SK-N-SH treated with all-trans-retinoic acid at 6 μM for 48 hours (cell line): Measurements from ENCODE around the gene IGF1R.

Experiments used
- ATAC-seq: fragments of 200-7000 bp; cut with Tn5 transposase; 3 replicates; pipeline ENCODE4 v1.9.1; 2020; ENCODE audit warnings: mild to moderate bottlenecking, moderate library complexity
- BACH2 ChIP-seq: fragments of 250-450 bp; sonication (Bioruptor Pico); IDR thresholded peaks from 2 replicates; pipeline ENCODE4 v1.9.0; 2021; ENCODE audit warnings: mild to moderate bottlenecking, borderline replicate concordance
- CSDC2 ChIP-seq: fragments of 250-450 bp; sonication (Bioruptor Pico); IDR thresholded peaks from 2 replicates; pipeline ENCODE4 v1.5.0; 2020; ENCODE audit warnings: mild to moderate bottlenecking, moderate library complexity
- ESRRG ChIP-seq: fragments of 250-450 bp; sonication (Bioruptor Pico); IDR thresholded peaks from 2 replicates; pipeline ENCODE4 v1.6.1; 2021; ENCODE audit warnings: mild to moderate bottlenecking
- GLIS3 ChIP-seq: fragments of 250-450 bp; sonication (Bioruptor Pico); IDR thresholded peaks from 2 replicates; pipeline ENCODE4 v1.5.0; 2020; ENCODE audit warnings: mild to moderate bottlenecking, moderate library complexity
- OSR1 ChIP-seq: fragments of 250-450 bp; sonication (Bioruptor Pico); IDR thresholded peaks from 2 replicates; pipeline ENCODE4 v1.8.0; 2022; ENCODE audit warnings: moderate library complexity, mild to moderate bottlenecking, inconsistent platforms
- PPARA ChIP-seq: fragments of 250-450 bp; sonication (Bioruptor Pico); IDR thresholded peaks from 2 replicates; pipeline ENCODE4 v1.5.0; 2020; ENCODE audit warnings: mild to moderate bottlenecking, borderline replicate concordance
- RARB ChIP-seq: fragments of 250-450 bp; sonication (Bioruptor Pico); IDR thresholded peaks from 2 replicates; pipeline ENCODE4 v1.8.0; 2021; ENCODE audit warnings: mild to moderate bottlenecking, moderate library complexity
- SNAI2 ChIP-seq: fragments of 250-450 bp; sonication (Bioruptor Pico); IDR thresholded peaks from 2 replicates; pipeline ENCODE4 v1.5.0; 2020; ENCODE audit warnings: mild to moderate bottlenecking, moderate library complexity
- TCF4 ChIP-seq: fragments of 250-450 bp; sonication (Bioruptor Pico); IDR thresholded peaks from 2 replicates; pipeline ENCODE4 v1.8.0; 2021; ENCODE audit warnings: mild to moderate bottlenecking, moderate library complexity, borderline replicate concordance
- TOX ChIP-seq: fragments of 250-450 bp; sonication (Bioruptor Pico); IDR thresholded peaks from 2 replicates; pipeline ENCODE4 v1.8.0; 2021; ENCODE audit warnings: mild to moderate bottlenecking, moderate library complexity, borderline replicate concordance
- ZC3H10 ChIP-seq: fragments of 250-450 bp; sonication (Bioruptor Pico); IDR thresholded peaks from 2 replicates; pipeline ENCODE4 v1.5.1; 2021; ENCODE audit warnings: mild to moderate bottlenecking, moderate library complexity
- ZFP3 ChIP-seq: fragments of 250-450 bp; sonication (Bioruptor Pico); IDR thresholded peaks from 2 replicates; pipeline ENCODE4 v1.5.0; 2020; ENCODE audit warnings: mild to moderate bottlenecking, moderate library complexity
- ZFP30 ChIP-seq: fragments of 450-650 bp; formaldehyde crosslinking; IDR thresholded peaks from 2 replicates; pipeline ENCODE4 v1.5.0; 2022; ENCODE audit warnings: mild to moderate bottlenecking, moderate library complexity
- ZNF565 ChIP-seq: fragments of 450-650 bp; formaldehyde crosslinking; conservative IDR thresholded peaks from 2 replicates; pipeline ENCODE4 v1.5.0; 2020; ENCODE audit warnings: low read depth, mild to moderate bottlenecking, moderate library complexity
- ZNF70 ChIP-seq: fragments of 450-650 bp; formaldehyde crosslinking; IDR thresholded peaks from 2 replicates; pipeline ENCODE4 v1.5.0; 2020; ENCODE audit warnings: mild to moderate bottlenecking, moderate library complexity
- TF ChIP-seq, protein P1 (sequence below): fragments of 250-450 bp; sonication (Bioruptor Pico); IDR thresholded peaks from 2 replicates; pipeline ENCODE4 v1.8.0; 2021; ENCODE audit warnings: low read depth, mild to moderate bottlenecking, moderate library complexity, borderline replicate concordance
- TF ChIP-seq, protein P2 (sequence below): fragments of 250-450 bp; sonication (Bioruptor Pico); IDR thresholded peaks from 2 replicates; pipeline ENCODE4 v1.5.1; 2021; ENCODE audit warnings: mild to moderate bottlenecking, moderate library complexity
- TF ChIP-seq, protein P3 (sequence below): fragments of 250-450 bp; sonication (Bioruptor Pico); IDR thresholded peaks from 2 replicates; pipeline ENCODE4 v1.8.0; 2020; ENCODE audit warnings: mild to moderate bottlenecking, moderate library complexity, borderline replicate concordance
- TF ChIP-seq, protein P4 (sequence below): fragments of 250-450 bp; sonication (Bioruptor Pico); IDR thresholded peaks from 2 replicates; pipeline ENCODE4 v1.5.1; 2020; ENCODE audit warnings: low read depth, mild to moderate bottlenecking, moderate library complexity
- TF ChIP-seq, protein P5 (sequence below): fragments of 250-450 bp; sonication (Bioruptor Pico); IDR thresholded peaks from 2 replicates; pipeline ENCODE4 v1.5.0; 2020; ENCODE audit warnings: mild to moderate bottlenecking, moderate library complexity

IGF1R gene

DNA sequence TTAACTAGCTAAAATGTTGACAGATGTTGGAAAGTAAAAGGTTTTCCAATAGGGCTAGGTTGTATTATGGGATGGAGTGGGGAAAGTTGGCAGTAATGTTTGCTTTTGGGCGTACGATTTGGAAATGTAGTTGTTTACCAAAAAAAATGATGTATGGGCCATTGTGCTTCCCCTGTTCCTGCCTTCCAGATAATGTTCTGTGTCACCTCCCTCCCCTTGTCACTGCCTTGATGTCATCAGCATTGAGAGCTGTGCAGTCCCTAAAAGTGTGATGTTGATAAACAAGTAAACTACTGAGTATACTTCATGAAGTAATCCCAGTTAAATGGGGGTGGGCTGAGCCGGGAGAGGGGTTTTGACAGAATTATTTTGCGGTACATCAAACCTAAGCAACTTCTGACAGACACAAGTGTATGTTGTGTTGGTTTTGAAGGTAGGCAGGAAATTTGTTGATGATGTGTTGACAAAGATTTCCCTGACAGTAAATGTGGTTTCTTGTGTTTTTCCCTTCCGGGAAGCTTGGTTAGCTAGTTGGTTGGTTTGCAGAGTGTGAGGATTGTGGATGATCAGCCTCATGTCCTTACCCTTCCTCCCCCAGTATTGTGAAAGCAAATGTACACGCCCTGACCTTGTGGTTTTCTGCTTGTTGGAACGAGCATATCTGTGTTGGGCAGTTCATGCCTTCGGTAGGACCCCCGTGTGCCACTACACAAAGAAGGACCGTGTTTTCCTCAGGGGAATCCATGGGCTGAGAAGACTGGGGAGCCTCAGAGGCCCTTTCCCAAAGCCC is 271.9 kb downstream of the IGF1R start (continued):
- TF ChIP-seq, protein P1, sequence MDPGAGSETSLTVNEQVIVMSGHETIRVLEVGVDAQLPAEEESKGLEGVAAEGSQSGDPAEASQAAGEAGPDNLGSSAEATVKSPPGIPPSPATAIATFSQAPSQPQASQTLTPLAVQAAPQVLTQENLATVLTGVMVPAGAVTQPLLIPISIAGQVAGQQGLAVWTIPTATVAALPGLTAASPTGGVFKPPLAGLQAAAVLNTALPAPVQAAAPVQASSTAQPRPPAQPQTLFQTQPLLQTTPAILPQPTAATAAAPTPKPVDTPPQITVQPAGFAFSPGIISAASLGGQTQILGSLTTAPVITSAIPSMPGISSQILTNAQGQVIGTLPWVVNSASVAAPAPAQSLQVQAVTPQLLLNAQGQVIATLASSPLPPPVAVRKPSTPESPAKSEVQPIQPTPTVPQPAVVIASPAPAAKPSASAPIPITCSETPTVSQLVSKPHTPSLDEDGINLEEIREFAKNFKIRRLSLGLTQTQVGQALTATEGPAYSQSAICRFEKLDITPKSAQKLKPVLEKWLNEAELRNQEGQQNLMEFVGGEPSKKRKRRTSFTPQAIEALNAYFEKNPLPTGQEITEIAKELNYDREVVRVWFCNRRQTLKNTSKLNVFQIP (CRISPR knock-in tag): no peak
- no peak for TF ChIP-seq BACH2 (CRISPR knock-in tag)
- no peak for TF ChIP-seq PPARA (CRISPR knock-in tag)
- no peak for TF ChIP-seq ZNF565 (CRISPR knock-in tag)
- TF ChIP-seq, protein P2, sequence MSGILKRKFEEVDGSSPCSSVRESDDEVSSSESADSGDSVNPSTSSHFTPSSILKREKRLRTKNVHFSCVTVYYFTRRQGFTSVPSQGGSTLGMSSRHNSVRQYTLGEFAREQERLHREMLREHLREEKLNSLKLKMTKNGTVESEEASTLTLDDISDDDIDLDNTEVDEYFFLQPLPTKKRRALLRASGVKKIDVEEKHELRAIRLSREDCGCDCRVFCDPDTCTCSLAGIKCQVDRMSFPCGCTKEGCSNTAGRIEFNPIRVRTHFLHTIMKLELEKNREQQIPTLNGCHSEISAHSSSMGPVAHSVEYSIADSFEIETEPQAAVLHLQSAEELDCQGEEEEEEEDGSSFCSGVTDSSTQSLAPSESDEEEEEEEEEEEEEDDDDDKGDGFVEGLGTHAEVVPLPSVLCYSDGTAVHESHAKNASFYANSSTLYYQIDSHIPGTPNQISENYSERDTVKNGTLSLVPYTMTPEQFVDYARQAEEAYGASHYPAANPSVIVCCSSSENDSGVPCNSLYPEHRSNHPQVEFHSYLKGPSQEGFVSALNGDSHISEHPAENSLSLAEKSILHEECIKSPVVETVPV: no peak
- TF ChIP-seq ZC3H10 (CRISPR knock-in tag): no peak

DNA sequence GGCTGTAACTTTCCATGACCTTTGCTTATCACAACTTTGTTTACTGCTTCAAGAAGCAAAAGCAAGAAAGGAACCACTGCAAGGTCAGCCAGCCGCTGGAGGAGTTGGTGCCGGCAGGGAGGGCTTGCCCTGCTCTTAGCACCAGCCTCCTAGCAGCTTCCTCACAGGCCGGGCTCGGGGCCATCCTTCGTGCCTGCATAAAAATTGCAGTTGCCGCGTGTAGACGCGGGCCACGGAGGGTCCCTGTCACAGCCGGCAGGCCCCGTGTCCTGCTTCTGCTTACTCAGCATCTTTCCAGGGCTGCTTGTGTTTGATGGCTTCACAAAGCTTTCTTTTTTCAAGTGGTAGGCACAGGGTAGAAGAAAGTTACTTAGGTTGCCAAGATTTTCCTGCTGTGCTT is 274.8 kb downstream of the IGF1R start:
- no peak for ATAC-seq
- TF ChIP-seq ZC3H10 (CRISPR knock-in tag) (no peak), RARB (CRISPR knock-in tag) (no peak), SNAI2 (CRISPR knock-in tag) (no peak), CSDC2 (CRISPR knock-in tag) (no peak), GLIS3 (CRISPR knock-in tag) (no peak), ZNF70 (CRISPR knock-in tag) (no peak), ZFP30 (CRISPR knock-in tag) (no peak), TCF4 (CRISPR knock-in tag) (no peak), PPARA (CRISPR knock-in tag) (no peak), OSR1 (no peak), ZNF565 (CRISPR knock-in tag) (no peak), ZFP3 (CRISPR knock-in tag) (no peak), TOX (CRISPR knock-in tag) (no peak), BACH2 (CRISPR knock-in tag) (no peak), ESRRG (CRISPR knock-in tag) (no peak)
- TF ChIP-seq, protein P3, sequence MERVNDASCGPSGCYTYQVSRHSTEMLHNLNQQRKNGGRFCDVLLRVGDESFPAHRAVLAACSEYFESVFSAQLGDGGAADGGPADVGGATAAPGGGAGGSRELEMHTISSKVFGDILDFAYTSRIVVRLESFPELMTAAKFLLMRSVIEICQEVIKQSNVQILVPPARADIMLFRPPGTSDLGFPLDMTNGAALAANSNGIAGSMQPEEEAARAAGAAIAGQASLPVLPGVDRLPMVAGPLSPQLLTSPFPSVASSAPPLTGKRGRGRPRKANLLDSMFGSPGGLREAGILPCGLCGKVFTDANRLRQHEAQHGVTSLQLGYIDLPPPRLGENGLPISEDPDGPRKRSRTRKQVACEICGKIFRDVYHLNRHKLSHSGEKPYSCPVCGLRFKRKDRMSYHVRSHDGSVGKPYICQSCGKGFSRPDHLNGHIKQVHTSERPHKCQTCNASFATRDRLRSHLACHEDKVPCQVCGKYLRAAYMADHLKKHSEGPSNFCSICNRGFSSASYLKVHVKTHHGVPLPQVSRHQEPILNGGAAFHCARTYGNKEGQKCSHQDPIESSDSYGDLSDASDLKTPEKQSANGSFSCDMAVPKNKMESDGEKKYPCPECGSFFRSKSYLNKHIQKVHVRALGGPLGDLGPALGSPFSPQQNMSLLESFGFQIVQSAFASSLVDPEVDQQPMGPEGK (CRISPR knock-in tag): no peak
- TF ChIP-seq, protein P4, sequence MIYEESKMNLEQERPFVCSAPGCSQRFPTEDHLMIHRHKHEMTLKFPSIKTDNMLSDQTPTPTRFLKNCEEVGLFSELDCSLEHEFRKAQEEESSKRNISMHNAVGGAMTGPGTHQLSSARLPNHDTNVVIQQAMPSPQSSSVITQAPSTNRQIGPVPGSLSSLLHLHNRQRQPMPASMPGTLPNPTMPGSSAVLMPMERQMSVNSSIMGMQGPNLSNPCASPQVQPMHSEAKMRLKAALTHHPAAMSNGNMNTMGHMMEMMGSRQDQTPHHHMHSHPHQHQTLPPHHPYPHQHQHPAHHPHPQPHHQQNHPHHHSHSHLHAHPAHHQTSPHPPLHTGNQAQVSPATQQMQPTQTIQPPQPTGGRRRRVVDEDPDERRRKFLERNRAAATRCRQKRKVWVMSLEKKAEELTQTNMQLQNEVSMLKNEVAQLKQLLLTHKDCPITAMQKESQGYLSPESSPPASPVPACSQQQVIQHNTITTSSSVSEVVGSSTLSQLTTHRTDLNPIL: no peak
- TF ChIP-seq, protein P5, sequence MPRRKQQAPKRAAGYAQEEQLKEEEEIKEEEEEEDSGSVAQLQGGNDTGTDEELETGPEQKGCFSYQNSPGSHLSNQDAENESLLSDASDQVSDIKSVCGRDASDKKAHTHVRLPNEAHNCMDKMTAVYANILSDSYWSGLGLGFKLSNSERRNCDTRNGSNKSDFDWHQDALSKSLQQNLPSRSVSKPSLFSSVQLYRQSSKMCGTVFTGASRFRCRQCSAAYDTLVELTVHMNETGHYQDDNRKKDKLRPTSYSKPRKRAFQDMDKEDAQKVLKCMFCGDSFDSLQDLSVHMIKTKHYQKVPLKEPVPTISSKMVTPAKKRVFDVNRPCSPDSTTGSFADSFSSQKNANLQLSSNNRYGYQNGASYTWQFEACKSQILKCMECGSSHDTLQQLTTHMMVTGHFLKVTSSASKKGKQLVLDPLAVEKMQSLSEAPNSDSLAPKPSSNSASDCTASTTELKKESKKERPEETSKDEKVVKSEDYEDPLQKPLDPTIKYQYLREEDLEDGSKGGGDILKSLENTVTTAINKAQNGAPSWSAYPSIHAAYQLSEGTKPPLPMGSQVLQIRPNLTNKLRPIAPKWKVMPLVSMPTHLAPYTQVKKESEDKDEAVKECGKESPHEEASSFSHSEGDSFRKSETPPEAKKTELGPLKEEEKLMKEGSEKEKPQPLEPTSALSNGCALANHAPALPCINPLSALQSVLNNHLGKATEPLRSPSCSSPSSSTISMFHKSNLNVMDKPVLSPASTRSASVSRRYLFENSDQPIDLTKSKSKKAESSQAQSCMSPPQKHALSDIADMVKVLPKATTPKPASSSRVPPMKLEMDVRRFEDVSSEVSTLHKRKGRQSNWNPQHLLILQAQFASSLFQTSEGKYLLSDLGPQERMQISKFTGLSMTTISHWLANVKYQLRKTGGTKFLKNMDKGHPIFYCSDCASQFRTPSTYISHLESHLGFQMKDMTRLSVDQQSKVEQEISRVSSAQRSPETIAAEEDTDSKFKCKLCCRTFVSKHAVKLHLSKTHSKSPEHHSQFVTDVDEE (CRISPR knock-in tag): no peak
- TF ChIP-seq, protein P2: no peak
- TF ChIP-seq, all 23 proteins: peak for 0
